Measurements from ENCODE around the gene GSAP. TPM values are rescaled to one million over a fixed set of nuclear protein-coding genes. Genes with fewer than 3 reads are reported as not detected.
"Not testable (repeated sequence)": the region's sequence is repeated elsewhere in the genome, so short reads cannot be mapped to it uniquely, and the experiment has no call there.

Gene GSAP
- total RNA-seq, 2 donors from 2014 or later, result 9.7 to 11.4 TPM

- DNase-seq (ENCODE audit: low spot score), result no peak
- intact Hi-C loops (cut with DNase I), result no loop called here
Observed at GRCh38 chr7:77339726-77340125, 76.4 kb downstream of the GSAP start.

GRCh38 chr7:77338883-77339629, 77.1 kb downstream of the GSAP start:
- DNase-seq (ENCODE audit: low spot score), result no peak
- intact Hi-C loops (cut with DNase I), result no loop called here

GRCh38 chr7:77338260-77338659, 77.9 kb downstream of the GSAP start:
- DNase-seq (ENCODE audit: low spot score), result no peak
- intact Hi-C loops (cut with DNase I), result no loop called here

DNA sequence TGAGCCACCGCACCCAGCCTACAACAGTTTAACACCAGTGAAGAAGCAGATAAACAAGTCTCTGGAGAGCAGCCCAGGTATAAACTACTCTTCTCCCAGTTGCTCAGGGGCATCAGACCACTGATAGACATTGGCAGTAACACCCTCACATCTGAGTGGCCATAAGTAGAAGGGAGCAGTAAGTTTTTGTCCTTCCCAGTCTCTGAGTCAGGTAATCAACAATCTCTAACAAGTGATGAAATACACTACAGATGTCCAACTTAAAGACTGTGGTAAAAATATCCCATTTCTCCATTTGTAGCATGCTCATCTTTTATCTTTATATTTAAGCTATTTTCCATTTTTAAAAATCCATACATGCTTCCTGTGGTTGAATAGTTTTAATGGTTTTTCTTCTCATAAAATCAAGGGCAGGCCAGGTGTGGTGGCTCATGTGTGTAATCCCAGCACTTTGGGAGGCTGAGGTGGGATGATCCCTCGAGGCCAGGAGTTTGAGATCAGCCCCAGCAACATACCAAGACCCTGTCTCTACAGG, 78.6 kb downstream of the GSAP start:
- no peak for DNase-seq (ENCODE audit: low spot score)

GRCh38 chr7:77335581-77335980, 80.6 kb downstream of the GSAP start:
- no peak for DNase-seq (ENCODE audit: low spot score)
- intact Hi-C loops (cut with DNase I), result no loop called here

More for the DNA sequence above, 78.6 kb downstream of the GSAP start:
- intact Hi-C loops (cut with DNase I), result no loop called here

DNA sequence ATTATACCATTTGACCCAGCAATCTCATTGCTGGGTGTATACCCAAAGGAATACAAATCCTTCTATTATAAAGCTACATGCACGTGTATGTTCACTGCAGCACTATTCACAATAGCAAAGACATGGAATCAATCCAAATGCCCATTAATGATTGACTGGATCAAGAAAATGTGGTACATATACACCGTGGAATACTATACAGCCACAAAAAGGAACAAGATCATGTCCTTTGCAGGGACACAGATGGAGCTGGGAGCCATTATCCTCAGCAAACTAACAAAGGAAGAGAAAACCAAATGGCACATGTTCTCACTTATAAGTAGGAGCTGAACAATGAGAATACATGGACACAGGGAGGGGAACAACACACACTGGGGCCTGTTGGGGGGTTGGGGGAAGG, 82.1 kb downstream of the GSAP start:
- DNase-seq (ENCODE audit: low spot score); intact Hi-C loops (cut with DNase I): not testable (repeated sequence)

GRCh38 chr7:77331938-77332695, 84.0 kb downstream of the GSAP start:
- intact Hi-C loops (cut with DNase I), result no loop called here
- no peak for DNase-seq (ENCODE audit: low spot score)

DNA sequence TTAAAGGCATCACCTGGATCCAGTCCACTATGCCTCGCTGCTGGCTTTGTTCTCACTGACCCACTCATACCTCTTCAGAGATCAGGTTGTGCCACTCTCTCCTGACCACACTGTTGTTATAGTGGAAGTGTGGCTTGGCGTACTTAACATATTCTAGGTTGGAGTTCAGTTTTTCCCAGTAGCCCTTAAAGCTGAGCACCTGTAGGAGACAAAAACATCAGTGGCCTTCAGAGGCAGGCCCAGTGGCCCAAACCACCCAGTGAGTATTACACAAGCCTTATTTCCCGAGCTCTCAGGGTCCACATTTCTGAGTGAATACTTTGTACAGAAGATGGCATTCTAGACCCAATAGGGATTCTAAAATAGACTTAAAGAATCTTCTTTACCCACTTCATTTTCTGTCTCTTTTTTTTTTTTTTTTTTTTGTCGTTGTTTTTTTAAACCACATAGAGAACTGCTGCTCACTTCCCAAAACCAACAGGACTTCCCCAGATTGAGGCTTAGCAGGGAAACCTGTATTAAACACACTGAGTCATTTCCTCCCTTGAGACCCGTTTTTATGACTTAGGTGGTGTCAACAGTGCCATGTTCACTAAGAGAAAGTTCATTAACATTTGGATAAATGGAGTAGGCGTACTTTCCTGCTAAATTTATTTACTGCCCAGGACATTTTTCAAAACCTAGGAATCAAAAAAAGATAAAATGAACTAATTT, 85.8 kb downstream of the GSAP start:
- DNase-seq (ENCODE audit: low spot score), result no peak
- intact Hi-C loops (cut with DNase I), result no loop called here

- DNase-seq (ENCODE audit: low spot score), result no peak
- intact Hi-C loops (cut with DNase I), result no loop called here
Observed at GRCh38 chr7:77329466-77330168, 86.5 kb downstream of the GSAP start.

DNA sequence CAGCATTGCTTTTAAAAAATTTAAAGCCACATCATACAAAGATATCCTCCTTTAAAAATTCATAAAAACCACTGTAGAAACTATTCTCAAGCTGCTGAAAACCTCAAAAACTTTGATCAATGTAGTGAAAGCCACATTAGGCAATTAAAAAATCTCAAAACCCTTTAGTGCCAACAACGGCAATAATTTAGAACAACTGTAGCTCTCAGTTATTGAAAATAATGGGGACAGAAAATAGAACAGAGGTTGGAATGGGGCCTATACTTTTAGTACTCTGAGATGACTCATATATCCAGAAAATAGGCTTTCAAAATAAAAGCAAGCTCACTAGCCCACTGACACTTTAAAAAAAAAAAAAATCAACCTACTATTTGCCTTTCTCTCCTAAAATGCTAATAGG, 87.5 kb downstream of the GSAP start:
- intact Hi-C loops (cut with DNase I), result no loop called here
- no peak for DNase-seq (ENCODE audit: low spot score)

GRCh38 chr7:77327932-77328628, 88.1 kb downstream of the GSAP start:
- no peak for DNase-seq (ENCODE audit: low spot score)
- intact Hi-C loops (cut with DNase I), result no loop called here

DNA sequence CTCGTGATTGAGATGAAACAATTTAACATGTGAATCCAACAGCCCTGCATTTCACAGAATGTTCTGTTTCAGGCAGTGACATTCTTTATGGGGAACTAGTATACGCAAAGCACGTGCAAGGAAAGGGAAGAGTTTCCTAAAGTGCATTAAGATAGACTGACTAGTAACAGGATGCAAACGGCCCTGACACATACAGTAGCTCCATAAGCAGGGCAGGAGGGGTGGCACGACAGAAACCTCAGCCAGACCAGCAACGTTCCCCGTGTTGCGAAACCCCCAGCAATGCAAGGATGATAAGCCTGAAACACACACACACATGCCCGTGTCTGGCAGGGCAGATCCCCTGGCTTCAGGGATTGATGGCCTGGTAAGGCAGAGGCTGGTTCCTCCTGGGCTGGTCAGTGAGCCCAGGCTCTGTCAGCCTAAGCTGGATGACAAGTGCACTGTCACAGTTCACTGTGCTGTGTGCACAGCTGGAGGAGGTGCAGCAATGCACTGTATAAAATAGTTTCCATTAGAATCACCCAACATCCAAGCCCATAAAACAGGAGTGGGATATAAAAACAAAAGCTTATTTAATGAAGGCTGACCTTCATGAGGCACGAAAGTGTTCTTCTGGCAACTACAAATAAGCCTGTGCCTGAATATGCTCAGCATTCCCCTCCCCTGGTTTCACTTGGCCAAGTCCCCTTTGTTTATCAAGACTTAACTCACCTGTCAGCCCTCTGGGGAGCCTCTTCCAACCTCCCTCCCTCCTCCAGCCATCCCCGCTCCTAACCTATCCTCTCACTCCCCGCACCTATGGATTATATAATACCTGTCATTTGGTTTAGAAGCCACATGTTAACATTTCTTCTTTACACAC, 88.8 kb downstream of the GSAP start:
- peak; percentile 81 for DNase-seq (ENCODE audit: low spot score)
- intact Hi-C loops (cut with DNase I), result no loop called here

GRCh38 chr7:77326131-77326530, 90.0 kb downstream of the GSAP start:
- intact Hi-C loops (cut with DNase I), result no loop called here
- DNase-seq (ENCODE audit: low spot score), result no peak

DNA sequence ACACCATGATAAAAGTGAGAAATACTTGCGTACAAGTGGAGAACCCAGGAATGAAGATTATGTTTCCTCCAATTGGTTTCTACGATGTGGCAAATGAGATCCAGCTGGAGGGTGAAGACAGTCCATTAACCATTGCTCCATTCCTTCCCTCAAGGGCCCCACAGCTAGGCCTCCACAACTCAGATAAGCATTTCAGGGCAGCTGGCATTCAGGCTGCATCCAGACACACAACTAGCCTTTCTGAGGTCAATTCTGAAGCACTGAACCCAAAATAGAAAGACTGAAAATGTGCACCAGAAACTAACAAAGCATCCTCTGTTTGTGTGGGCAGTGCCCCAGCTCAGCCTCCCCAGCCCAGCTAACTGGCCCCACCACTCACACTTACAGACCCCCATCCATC, 94.8 kb downstream of the GSAP start:
- no peak for DNase-seq (ENCODE audit: low spot score)
- intact Hi-C loops (cut with DNase I), result no loop called here

- intact Hi-C loops (cut with DNase I), result no loop called here
Observed at GRCh38 chr7:77320714-77321113, 95.4 kb downstream of the GSAP start.

DNA sequence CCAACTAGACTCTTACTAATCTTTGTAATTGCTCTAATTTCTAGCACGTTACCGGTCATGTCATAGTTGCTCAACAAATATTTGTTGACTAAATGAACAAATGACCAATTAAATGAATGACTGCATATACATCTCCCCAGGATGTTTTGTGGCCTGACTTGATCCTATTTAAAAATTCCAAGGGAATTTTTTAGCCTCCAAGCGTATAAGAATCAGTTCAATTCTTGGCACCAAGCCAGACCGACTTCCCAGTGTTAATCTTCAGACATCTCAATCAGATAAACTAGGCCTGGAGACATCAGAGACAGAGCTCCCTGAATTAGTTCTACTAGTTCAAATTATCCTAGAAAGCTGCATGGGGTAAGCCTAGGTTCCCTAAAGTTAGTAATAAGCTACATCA, 96.0 kb downstream of the GSAP start:
- no peak for DNase-seq (ENCODE audit: low spot score)
- intact Hi-C loops (cut with DNase I), result no loop called here

More at GRCh38 chr7:77320714-77321113, 95.4 kb downstream of the GSAP start:
- no peak for DNase-seq (ENCODE audit: low spot score)

- intact Hi-C loops (cut with DNase I), result loop anchor here in 1 of 2 donors (5.0 kb wide), 1 partner anchor 76 kb away; no protein-coding TSS in a partner anchor
- no peak for DNase-seq (ENCODE audit: low spot score)
Observed at GRCh38 chr7:77318019-77318418, 98.1 kb downstream of the GSAP start.

All from posterior vena cava (tissue), 2 donors.